ENCODE data around the gene HSD17B7. TPM values are rescaled to one million over a fixed set of nuclear protein-coding genes. Genes with fewer than 3 reads are reported as not detected.
"Not testable (repeated sequence)": the region's sequence is repeated elsewhere in the genome, so short reads cannot be mapped to it uniquely, and the experiment has no call there.

HSD17B7 gene
- total RNA-seq = 34.1 and 41.5 TPM in 2 replicates
- total RNA-seq (2013) = 31.4 TPM
- 32.9 and 38.9 TPM in 2 replicates for polyA plus RNA-seq
- polyA minus RNA-seq = 16.2 and 24.5 TPM in 2 replicates

DNA sequence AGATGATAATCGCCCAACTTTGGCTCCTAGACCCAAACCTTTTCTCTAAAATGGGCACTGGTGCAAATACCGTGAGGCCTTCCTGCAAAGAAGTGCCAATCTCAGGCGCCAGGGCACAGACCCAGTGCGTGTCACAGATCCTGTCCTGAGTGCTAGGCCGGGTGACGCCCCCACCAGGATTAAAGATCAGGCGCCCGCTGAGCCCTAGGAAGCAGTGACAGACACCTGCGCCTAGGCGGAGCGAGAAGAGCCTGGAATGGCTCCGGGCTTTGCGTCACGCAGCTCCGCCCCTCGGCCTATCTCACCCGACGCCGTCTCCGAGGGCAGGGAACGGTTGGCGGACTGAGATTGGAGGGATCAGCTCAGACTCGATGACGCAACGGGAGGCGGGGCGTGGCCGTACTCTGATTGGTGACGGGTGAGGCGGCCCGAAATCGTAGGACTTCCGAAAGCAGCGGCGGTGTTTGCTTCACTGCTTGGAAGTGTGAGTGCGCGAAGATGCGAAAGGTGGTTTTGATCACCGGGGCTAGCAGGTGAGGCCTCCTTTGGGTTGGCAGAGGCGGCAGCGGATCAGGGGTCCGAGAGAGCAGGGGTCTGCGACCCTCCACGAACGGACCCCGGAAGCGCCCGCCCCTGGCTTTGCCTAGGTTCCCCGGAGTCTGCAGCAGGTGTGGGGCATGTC, at the start of gene HSD17B7:
Gene HSD17B7 (plus strand): TSS at position 400 of the 682 bp plus-strand sequence. CDS start 99 bp downstream, at position 499.
- H4K20me1 ChIP-seq (ENCODE audit: control insufficient read depth, insufficient read depth, low read length, poor library complexity, severe bottlenecking); H3K9me3 Mint-ChIP-seq (ENCODE audit: insufficient read depth); POLR2A ChIA-PET; H3K27me3 ChIP-seq (replicated peaks in 1 of 4; ENCODE audit: control extremely low read depth in 1 of 4, control insufficient read depth in 3 of 4, insufficient read depth in 4 of 4, low read length in 3 of 4); H3K79me2 ChIP-seq (ENCODE audit: control insufficient read depth, insufficient read depth, low read length); H3K4me1 Mint-ChIP-seq; H3K36me3 ChIP-seq (replicated peaks in 1 of 2; ENCODE audit: control extremely low read depth in 1 of 2, control insufficient read depth in 1 of 2, extremely low read depth in 1 of 2, insufficient read depth in 2 of 2, low read length in 1 of 2); H3K9me3 ChIP-seq (ENCODE audit: control extremely low read depth in 1 of 3, control insufficient read depth in 2 of 3, insufficient read depth in 1 of 3, low read length in 2 of 3); H3K27me3 Mint-ChIP-seq; H3K4me1 ChIP-seq (ENCODE audit: control insufficient read depth in 2 of 2, insufficient read depth in 2 of 2, low read length in 2 of 2); CTCF ChIA-PET: not testable (repeated sequence)
- Histone ChIP-seq H3K9ac (ENCODE audit: low read length) (peak within 1 kb of the TSS; percentile 72), H3K27ac (ENCODE audit: low read length in 2 of 2) (peak within 1 kb of the TSS; percentile 68 to 91), H3K4me2 (replicated peaks; ENCODE audit: low read depth, low read length, poor library complexity, severe bottlenecking) (peak within 1 kb of the TSS; percentile 22), H3K4me3 (ENCODE audit: control extremely low read depth in 1 of 5, extremely low read depth in 1 of 5, insufficient read depth in 1 of 5, low read depth in 2 of 5, low read length in 4 of 5) (peak within 1 kb of the TSS; percentile 38 to 67 (median 52)), H2AFZ (ENCODE audit: insufficient read depth, low read depth, low read length, poor library complexity, severe bottlenecking) (peak within 1 kb of the TSS; percentile 87)
- 8% methylated on average over 10 of the region's 49 CpGs for WGBS (ENCODE audit: insufficient coverage)
- peak within 1 kb of the TSS; percentile 96 for H3K27ac Mint-ChIP-seq
- peak within 1 kb of the TSS; percentile 93 for H3K4me3 Mint-ChIP-seq
- DNase-seq = peak; percentile 86
- intact Hi-C loops (cut with micrococcal nuclease) = loop anchor here (10.0 kb wide), 1 partner anchor 226 kb away; the partner anchor contains the start of gene UAP1
- peak; percentile 98 for ATAC-seq (ENCODE audit: low read depth)

DNA sequence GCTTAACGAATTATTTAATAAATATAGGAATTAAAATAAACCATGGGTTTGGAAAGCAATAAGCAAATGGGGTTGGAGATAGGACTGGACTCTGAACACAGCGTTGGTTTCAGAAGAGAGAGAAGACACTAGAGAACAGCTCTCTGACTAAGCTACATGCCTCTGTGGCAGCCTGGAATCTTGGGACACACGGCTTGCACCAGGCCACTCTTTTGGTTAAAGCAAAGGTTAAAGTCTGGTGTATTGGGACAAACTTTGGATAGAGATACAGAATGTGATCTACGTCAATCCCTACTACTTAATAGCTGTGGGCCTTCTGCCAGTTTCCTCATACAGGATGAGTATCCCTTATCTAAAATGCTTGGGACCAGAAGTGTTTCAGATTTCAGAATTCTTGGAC, 49.7 kb upstream of the HSD17B7 start:
- Histone ChIP-seq H3K9ac (ENCODE audit: low read length) (no peak overlapping the region), H3K79me2 (ENCODE audit: control insufficient read depth, insufficient read depth, low read length) (no peaks in the 10 kb centered on the region), H3K36me3 (replicated peaks in 1 of 2; ENCODE audit: control extremely low read depth in 1 of 2, control insufficient read depth in 1 of 2, extremely low read depth in 1 of 2, insufficient read depth in 2 of 2, low read length in 1 of 2) (no peaks in the 10 kb centered on the region), H3K9me3 (ENCODE audit: control extremely low read depth in 1 of 3, control insufficient read depth in 2 of 3, insufficient read depth in 1 of 3, low read length in 2 of 3) (peaks cover 0 to 4% (median 0%) of the 10 kb centered on the region in 3 donors), H3K4me1 (ENCODE audit: control insufficient read depth in 2 of 2, insufficient read depth in 2 of 2, low read length in 2 of 2) (no peaks in the 10 kb centered on the region), H3K4me2 (replicated peaks; ENCODE audit: low read depth, low read length, poor library complexity, severe bottlenecking) (no peak overlapping the region), H4K20me1 (ENCODE audit: control insufficient read depth, insufficient read depth, low read length, poor library complexity, severe bottlenecking) (no peaks in the 10 kb centered on the region), H3K27me3 (replicated peaks in 1 of 4; ENCODE audit: control extremely low read depth in 1 of 4, control insufficient read depth in 3 of 4, insufficient read depth in 4 of 4, low read length in 3 of 4) (no peaks in the 10 kb centered on the region), H3K27ac (ENCODE audit: low read length in 2 of 2) (no peak overlapping the region), H3K4me3 (ENCODE audit: control extremely low read depth in 1 of 5, extremely low read depth in 1 of 5, insufficient read depth in 1 of 5, low read depth in 2 of 5, low read length in 4 of 5) (no peak overlapping the region), H2AFZ (ENCODE audit: insufficient read depth, low read depth, low read length, poor library complexity, severe bottlenecking) (no peak overlapping the region)
- ChIA-PET CTCF (no interaction called here), POLR2A (no interaction called here)
- TF ChIP-seq, protein P1, sequence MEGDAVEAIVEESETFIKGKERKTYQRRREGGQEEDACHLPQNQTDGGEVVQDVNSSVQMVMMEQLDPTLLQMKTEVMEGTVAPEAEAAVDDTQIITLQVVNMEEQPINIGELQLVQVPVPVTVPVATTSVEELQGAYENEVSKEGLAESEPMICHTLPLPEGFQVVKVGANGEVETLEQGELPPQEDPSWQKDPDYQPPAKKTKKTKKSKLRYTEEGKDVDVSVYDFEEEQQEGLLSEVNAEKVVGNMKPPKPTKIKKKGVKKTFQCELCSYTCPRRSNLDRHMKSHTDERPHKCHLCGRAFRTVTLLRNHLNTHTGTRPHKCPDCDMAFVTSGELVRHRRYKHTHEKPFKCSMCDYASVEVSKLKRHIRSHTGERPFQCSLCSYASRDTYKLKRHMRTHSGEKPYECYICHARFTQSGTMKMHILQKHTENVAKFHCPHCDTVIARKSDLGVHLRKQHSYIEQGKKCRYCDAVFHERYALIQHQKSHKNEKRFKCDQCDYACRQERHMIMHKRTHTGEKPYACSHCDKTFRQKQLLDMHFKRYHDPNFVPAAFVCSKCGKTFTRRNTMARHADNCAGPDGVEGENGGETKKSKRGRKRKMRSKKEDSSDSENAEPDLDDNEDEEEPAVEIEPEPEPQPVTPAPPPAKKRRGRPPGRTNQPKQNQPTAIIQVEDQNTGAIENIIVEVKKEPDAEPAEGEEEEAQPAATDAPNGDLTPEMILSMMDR (IDR thresholded peaks at IDR 0.05) = no peak
- no peak for TF ChIP-seq EZH2 (IDR thresholded peaks at IDR 0.05; ENCODE audit: borderline replicate concordance, insufficient read depth, low read depth, low read length, poor library complexity, severe bottlenecking)
- Mint-ChIP-seq H3K27me3 (peaks cover 8% of the 10 kb centered on the region), H3K9me3 (ENCODE audit: insufficient read depth) (no peaks in the 10 kb centered on the region), H3K27ac (no peak overlapping the region), H3K4me1 (no peaks in the 10 kb centered on the region), H3K4me3 (no peak overlapping the region)
- WGBS (ENCODE audit: insufficient coverage) = 100% methylated on average over 1 of the region's 4 CpGs
- intact Hi-C loops (cut with micrococcal nuclease) = no loop called here
- DNase-seq (no peak), ATAC-seq (ENCODE audit: low read depth) (no peak)

All from B cell (primary cell).